ENCODE measurements around the gene CBLB. TPM values are rescaled to one million over a fixed set of nuclear protein-coding genes. Genes with fewer than 3 reads are reported as not detected.

CBLB gene
- total and polyA plus RNA-seq, 2 experiments from 2014 or later = 20.5 to 47.7 TPM

GRCh38 chr3:105829229-105829628 lies 39.6 kb downstream of the CBLB start:
- Histone ChIP-seq H3F3A (replicated peaks; ENCODE audit: low read depth) (no peaks in the 10 kb centered on the region), H3K4me1 (ENCODE audit: insufficient read depth) (no peaks in the 10 kb centered on the region; the same call in 1 of the 2 replicates), H3K27ac (ENCODE audit: low read depth) (no peak overlapping the region), H3K4me3 (no peak overlapping the region), H3K27me3 (ENCODE audit: insufficient read depth) (no peaks in the 10 kb centered on the region), H3K4me2 (no peak overlapping the region), H3K79me2 (replicated peaks; ENCODE audit: insufficient read depth) (peaks cover 24% of the 10 kb centered on the region; the same call in 1 of the 2 replicates), H2AFZ (no peak overlapping the region), H4K20me1 (replicated peaks; ENCODE audit: insufficient read depth) (no peaks in the 10 kb centered on the region), H3K36me3 (ENCODE audit: insufficient read depth) (no peaks in the 10 kb centered on the region), H3K9me2 (ENCODE audit: insufficient read depth) (no peaks in the 10 kb centered on the region)
- Mint-ChIP-seq H3K27ac (no peak overlapping the region), H3K36me3 (ENCODE audit: low read depth) (no peaks in the 10 kb centered on the region), H3K4me3 (no peak overlapping the region), H3K9me3 (no peaks in the 10 kb centered on the region), H3K4me1 (peaks cover 17% of the 10 kb centered on the region; the same call in 2 of the 3 replicates), H3K27me3 (ENCODE audit: insufficient read depth, low read depth, poor library complexity) (peaks cover 3% of the 10 kb centered on the region)
- DNase-seq (ENCODE audit: low spot score) (no peak), ATAC-seq (no peak)
- TF ChIP-seq ZNF114 (CRISPR knock-in tag; IDR thresholded peaks at IDR 0.05) (no peak), POLR2AphosphoS5 (IDR thresholded peaks at IDR 0.05; ENCODE audit: low read depth) (no peak), EZH2 (IDR thresholded peaks at IDR 0.05; ENCODE audit: low read depth, unreplicated experiment) (no peak), ZNF331 (CRISPR knock-in tag; IDR thresholded peaks at IDR 0.05; ENCODE audit: low read depth) (no peak), NANOG (IDR thresholded peaks at IDR 0.05; ENCODE audit: borderline replicate concordance) (no peak), CTCF (conservative IDR thresholded peaks at IDR 0.05; ENCODE audit: low read depth in 2 of 2) (no peak), STAT1 (IDR thresholded peaks at IDR 0.05; ENCODE audit: unreplicated experiment) (no peak), CREB1 (CRISPR knock-in tag; IDR thresholded peaks at IDR 0.05; ENCODE audit: low read depth) (no peak), JUNB (IDR thresholded peaks at IDR 0.05; ENCODE audit: unreplicated experiment) (no peak), ETS1 (IDR thresholded peaks at IDR 0.05) (no peak), EZH2phosphoT487 (IDR thresholded peaks at IDR 0.05; ENCODE audit: unreplicated experiment) (no peak)
- TF ChIP-seq, protein P1, sequence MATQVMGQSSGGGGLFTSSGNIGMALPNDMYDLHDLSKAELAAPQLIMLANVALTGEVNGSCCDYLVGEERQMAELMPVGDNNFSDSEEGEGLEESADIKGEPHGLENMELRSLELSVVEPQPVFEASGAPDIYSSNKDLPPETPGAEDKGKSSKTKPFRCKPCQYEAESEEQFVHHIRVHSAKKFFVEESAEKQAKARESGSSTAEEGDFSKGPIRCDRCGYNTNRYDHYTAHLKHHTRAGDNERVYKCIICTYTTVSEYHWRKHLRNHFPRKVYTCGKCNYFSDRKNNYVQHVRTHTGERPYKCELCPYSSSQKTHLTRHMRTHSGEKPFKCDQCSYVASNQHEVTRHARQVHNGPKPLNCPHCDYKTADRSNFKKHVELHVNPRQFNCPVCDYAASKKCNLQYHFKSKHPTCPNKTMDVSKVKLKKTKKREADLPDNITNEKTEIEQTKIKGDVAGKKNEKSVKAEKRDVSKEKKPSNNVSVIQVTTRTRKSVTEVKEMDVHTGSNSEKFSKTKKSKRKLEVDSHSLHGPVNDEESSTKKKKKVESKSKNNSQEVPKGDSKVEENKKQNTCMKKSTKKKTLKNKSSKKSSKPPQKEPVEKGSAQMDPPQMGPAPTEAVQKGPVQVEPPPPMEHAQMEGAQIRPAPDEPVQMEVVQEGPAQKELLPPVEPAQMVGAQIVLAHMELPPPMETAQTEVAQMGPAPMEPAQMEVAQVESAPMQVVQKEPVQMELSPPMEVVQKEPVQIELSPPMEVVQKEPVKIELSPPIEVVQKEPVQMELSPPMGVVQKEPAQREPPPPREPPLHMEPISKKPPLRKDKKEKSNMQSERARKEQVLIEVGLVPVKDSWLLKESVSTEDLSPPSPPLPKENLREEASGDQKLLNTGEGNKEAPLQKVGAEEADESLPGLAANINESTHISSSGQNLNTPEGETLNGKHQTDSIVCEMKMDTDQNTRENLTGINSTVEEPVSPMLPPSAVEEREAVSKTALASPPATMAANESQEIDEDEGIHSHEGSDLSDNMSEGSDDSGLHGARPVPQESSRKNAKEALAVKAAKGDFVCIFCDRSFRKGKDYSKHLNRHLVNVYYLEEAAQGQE (IDR thresholded peaks at IDR 0.05; ENCODE audit: unreplicated experiment) = no peak
- TF ChIP-seq, protein P2, sequence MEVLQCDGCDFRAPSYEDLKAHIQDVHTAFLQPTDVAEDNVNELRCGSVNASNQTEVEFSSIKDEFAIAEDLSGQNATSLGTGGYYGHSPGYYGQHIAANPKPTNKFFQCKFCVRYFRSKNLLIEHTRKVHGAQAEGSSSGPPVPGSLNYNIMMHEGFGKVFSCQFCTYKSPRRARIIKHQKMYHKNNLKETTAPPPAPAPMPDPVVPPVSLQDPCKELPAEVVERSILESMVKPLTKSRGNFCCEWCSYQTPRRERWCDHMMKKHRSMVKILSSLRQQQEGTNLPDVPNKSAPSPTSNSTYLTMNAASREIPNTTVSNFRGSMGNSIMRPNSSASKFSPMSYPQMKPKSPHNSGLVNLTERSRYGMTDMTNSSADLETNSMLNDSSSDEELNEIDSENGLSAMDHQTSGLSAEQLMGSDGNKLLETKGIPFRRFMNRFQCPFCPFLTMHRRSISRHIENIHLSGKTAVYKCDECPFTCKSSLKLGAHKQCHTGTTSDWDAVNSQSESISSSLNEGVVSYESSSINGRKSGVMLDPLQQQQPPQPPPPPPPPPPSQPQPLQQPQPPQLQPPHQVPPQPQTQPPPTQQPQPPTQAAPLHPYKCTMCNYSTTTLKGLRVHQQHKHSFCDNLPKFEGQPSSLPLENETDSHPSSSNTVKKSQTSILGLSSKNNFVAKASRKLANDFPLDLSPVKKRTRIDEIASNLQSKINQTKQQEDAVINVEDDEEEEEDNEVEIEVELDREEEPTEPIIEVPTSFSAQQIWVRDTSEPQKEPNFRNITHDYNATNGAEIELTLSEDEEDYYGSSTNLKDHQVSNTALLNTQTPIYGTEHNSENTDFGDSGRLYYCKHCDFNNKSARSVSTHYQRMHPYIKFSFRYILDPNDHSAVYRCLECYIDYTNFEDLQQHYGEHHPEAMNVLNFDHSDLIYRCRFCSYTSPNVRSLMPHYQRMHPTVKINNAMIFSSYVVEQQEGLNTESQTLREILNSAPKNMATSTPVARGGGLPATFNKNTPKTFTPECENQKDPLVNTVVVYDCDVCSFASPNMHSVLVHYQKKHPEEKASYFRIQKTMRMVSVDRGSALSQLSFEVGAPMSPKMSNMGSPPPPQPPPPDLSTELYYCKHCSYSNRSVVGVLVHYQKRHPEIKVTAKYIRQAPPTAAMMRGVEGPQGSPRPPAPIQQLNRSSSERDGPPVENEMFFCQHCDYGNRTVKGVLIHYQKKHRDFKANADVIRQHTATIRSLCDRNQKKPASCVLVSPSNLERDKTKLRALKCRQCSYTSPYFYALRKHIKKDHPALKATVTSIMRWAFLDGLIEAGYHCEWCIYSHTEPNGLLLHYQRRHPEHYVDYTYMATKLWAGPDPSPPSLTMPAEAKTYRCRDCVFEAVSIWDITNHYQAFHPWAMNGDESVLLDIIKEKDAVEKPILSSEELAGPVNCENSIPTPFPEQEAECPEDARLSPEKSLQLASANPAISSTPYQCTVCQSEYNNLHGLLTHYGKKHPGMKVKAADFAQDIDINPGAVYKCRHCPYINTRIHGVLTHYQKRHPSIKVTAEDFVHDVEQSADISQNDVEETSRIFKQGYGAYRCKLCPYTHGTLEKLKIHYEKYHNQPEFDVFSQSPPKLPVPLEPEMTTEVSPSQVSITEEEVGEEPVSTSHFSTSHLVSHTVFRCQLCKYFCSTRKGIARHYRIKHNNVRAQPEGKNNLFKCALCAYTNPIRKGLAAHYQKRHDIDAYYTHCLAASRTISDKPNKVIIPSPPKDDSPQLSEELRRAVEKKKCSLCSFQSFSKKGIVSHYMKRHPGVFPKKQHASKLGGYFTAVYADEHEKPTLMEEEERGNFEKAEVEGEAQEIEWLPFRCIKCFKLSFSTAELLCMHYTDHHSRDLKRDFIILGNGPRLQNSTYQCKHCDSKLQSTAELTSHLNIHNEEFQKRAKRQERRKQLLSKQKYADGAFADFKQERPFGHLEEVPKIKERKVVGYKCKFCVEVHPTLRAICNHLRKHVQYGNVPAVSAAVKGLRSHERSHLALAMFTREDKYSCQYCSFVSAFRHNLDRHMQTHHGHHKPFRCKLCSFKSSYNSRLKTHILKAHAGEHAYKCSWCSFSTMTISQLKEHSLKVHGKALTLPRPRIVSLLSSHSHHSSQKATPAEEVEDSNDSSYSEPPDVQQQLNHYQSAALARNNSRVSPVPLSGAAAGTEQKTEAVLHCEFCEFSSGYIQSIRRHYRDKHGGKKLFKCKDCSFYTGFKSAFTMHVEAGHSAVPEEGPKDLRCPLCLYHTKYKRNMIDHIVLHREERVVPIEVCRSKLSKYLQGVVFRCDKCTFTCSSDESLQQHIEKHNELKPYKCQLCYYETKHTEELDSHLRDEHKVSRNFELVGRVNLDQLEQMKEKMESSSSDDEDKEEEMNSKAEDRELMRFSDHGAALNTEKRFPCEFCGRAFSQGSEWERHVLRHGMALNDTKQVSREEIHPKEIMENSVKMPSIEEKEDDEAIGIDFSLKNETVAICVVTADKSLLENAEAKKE (CRISPR knock-in tag; IDR thresholded peaks at IDR 0.05) = no peak

Measured in GM23338 (cell line).